Transverse colon (tissue), 4 donors: ENCODE results near the gene GIMAP4. TPM values are rescaled to one million over a fixed set of nuclear protein-coding genes. Genes with fewer than 3 reads are reported as not detected.
"Not testable (repeated sequence)": the region's sequence is repeated elsewhere in the genome, so short reads cannot be mapped to it uniquely, and the experiment has no call there.

Experiments
- DNase-seq: peaks from one replicate; pipeline ENCODE4 v3.0.0-alpha.2; 2019
- H3K27ac ChIP-seq, 4 donors: fragments of 200-600 bp; sonication (generic); 2 replicates each; pipeline ENCODE4 v1.5.1; 2016 to 2018; ENCODE audit warnings: inconsistent platforms in 4 of 4
- H3K27me3 ChIP-seq: fragments of 200-600 bp; sonication (generic); 2 replicates; pipeline ENCODE4 v1.5.1; 2017; ENCODE audit warnings: inconsistent platforms
- H3K36me3 ChIP-seq, 4 donors: fragments of 200-600 bp; sonication (generic); 2 replicates each; pipeline ENCODE4 v1.5.1; 2017 to 2019; ENCODE audit warnings: inconsistent platforms in 4 of 4
- H3K4me1 ChIP-seq, 4 donors: fragments of 200-600 bp; sonication (generic); 2 replicates each; pipeline ENCODE4 v1.5.1; 2017 to 2020; ENCODE audit warnings: inconsistent platforms in 4 of 4
- H3K4me3 ChIP-seq, 4 donors: fragments of 200-600 bp; sonication (generic); 1 replicate in 1 of 4; 2 replicates in 3 of 4; pipeline versions ENCODE4 v1.5.1 to v1.6.1; 2017 to 2019; ENCODE audit warnings: inconsistent platforms in 4 of 4
- H3K9me3 ChIP-seq, 2 donors: fragments of 200-600 bp; sonication (generic); 2 replicates each; pipeline ENCODE4 v1.5.1; 2017 to 2019; ENCODE audit warnings: inconsistent platforms in 2 of 2
- CTCF ChIP-seq, 5 experiments: fragments of 200-600 bp in 3 of 5; fragments of 450-650 bp in 2 of 5; sonication (generic) in 3 of 5; IDR thresholded peaks; 1 replicate in 2 of 5; 2 replicates in 3 of 5; pipeline ENCODE4 v1.5.1; 2016 to 2017; ENCODE audit warnings: antibody characterized with exemption in 5 of 5, inconsistent platforms in 3 of 5, mild to moderate bottlenecking in 2 of 5, moderate library complexity in 1 of 5
- EP300 ChIP-seq: sonication (generic); formaldehyde crosslinking; IDR thresholded peaks from one replicate; pipeline ENCODE4 v1.6.1; 2017; ENCODE audit warnings: antibody characterized with exemption, low read depth
- POLR2A ChIP-seq: fragments of 450-650 bp; IDR thresholded peaks from one replicate; pipeline ENCODE4 v1.6.1; 2016; ENCODE audit warnings: antibody characterized with exemption, mild to moderate bottlenecking, moderate library complexity
- POLR2AphosphoS5 ChIP-seq, 3 donors: sonication (generic); formaldehyde crosslinking; IDR thresholded peaks; one replicate each; pipeline ENCODE4 v1.6.1; 2016; ENCODE audit warnings: antibody characterized with exemption in 3 of 3
- WGBS, 2 donors: methylation state at CpG; one replicate each; pipeline ENCODE4 v1.1.5; 2018; ENCODE audit warnings: low coverage in 1 of 2; 5-methylcytosine and 5-hydroxymethylcytosine counted together
- in situ Hi-C, 4 donors: fragments of 200-750 bp; cut with MboI; loops; one replicate each; pipeline versions ENCODE4 v1.15.0 to v1.15.1; 2017; ENCODE audit warnings: low sequenced_read_pairs in 3 of 4, low pct_ligation_motif_present in 1 of 4, low pct_unique_long_range_greater_than_20kb in 1 of 4
- intact Hi-C: fragments of 100-400 bp; cut with DNase I; formaldehyde crosslinking; loops from one replicate; pipeline ENCODE4 v1.15.1; 2023; ENCODE audit warnings: low total_unique reads
- total RNA-seq, 4 donors: library from RNA; depleted of rRNA; stranded (reverse); fragments of >200 nt; gene quantifications; one replicate each; pipeline ENCODE4 v1.1.0, GENCODE V29; 2016

Gene GIMAP4
- total RNA-seq, 4 donors from 2014 or later: 7.1 to 37.6 (median 15.7) TPM

- intact Hi-C loops: no loop called here
- in situ Hi-C loops: no loop called here
- TF ChIP-seq POLR2A: no peak
- TF ChIP-seq POLR2AphosphoS5 (IDR thresholded peaks at IDR 0.05): no peak
- TF ChIP-seq CTCF (IDR thresholded peaks at IDR 0.05): no peak
- TF ChIP-seq EP300: no peak
- peak overlapping the region; percentile 57 to 74 (median 66) for H3K27ac ChIP-seq
- H3K4me1 ChIP-seq: peaks cover 0 to 5% (median 0%) of the 10 kb centered on the region in 4 donors
- DNase-seq: no peak
- peak overlapping the region in 2 of 4 donors; percentile 22 to 45 for H3K4me3 ChIP-seq
- no peaks in the 10 kb centered on the region for H3K9me3 ChIP-seq
- WGBS, 2 donors: 65 to 70% methylated on average over 6 to 7 of the region's 7 CpGs
- H3K27me3 ChIP-seq: no peaks in the 10 kb centered on the region
- no peaks in the 10 kb centered on the region for H3K36me3 ChIP-seq
Observed at GRCh38 chr7:150569245-150569955, 2.2 kb downstream of the GIMAP4 start.

- TF ChIP-seq EP300 (no peak), POLR2A (no peak), POLR2AphosphoS5 (IDR thresholded peaks at IDR 0.05) (no peak), CTCF (IDR thresholded peaks at IDR 0.05) (no peak)
- Histone ChIP-seq H3K36me3 (no peaks in the 10 kb centered on the region), H3K4me1 (peaks cover 0 to 5% (median 0%) of the 10 kb centered on the region in 4 donors), H3K4me3 (no peak overlapping the region), H3K9me3 (no peaks in the 10 kb centered on the region), H3K27me3 (no peaks in the 10 kb centered on the region), H3K27ac (no peak overlapping the region)
- WGBS, 2 donors: 85 to 89% methylated on average over 5 of the region's 5 CpGs
- in situ Hi-C loops (no loop called here), intact Hi-C loops (no loop called here)
- DNase-seq: no peak
Observed at GRCh38 chr7:150570556-150571465, 3.6 kb downstream of the GIMAP4 start.

GRCh38 chr7:150572496-150572895 is 5.3 kb downstream of the GIMAP4 start:
- no peak for DNase-seq
- TF ChIP-seq POLR2AphosphoS5 (IDR thresholded peaks at IDR 0.05) (no peak), CTCF (IDR thresholded peaks at IDR 0.05) (no peak), EP300 (no peak), POLR2A (no peak)
- H3K9me3 ChIP-seq: no peaks in the 10 kb centered on the region
- in situ Hi-C loops (no loop called here), intact Hi-C loops (no loop called here)
- H3K27ac ChIP-seq: no peak overlapping the region
- H3K4me1 ChIP-seq: peaks cover 0 to 5% (median 0%) of the 10 kb centered on the region in 4 donors
- H3K36me3 ChIP-seq: no peaks in the 10 kb centered on the region
- 89 to 90% methylated on average over 8 to 10 of the region's 10 CpGs for WGBS, 2 donors
- no peak overlapping the region for H3K4me3 ChIP-seq
- H3K27me3 ChIP-seq: no peaks in the 10 kb centered on the region

GRCh38 chr7:150579979-150580637 is 12.9 kb downstream of the GIMAP4 start:
- H3K36me3 ChIP-seq, intact Hi-C loops, H3K9me3 ChIP-seq, in situ Hi-C loops, H3K4me1 ChIP-seq, H3K4me3 ChIP-seq, H3K27me3 ChIP-seq: not testable (repeated sequence)
- WGBS, 2 donors: 54 to 56% methylated on average over 2 to 7 of the region's 7 CpGs
- peak overlapping the region in 1 of 4 donors; percentile 56 for H3K27ac ChIP-seq
- peak; percentile 31 for DNase-seq
